AG20443 (cell line): ENCODE measurements around the gene ZNF638.
A peak's percentile ranks its signal among the peaks of the same experiment; 100 is the strongest.

Experiments used
- DNase-seq: peaks from one replicate; pipeline ENCODE4 v3.0.0; 2012; ENCODE audit warnings: low spot score, mixed read lengths

ZNF638 gene

DNA sequence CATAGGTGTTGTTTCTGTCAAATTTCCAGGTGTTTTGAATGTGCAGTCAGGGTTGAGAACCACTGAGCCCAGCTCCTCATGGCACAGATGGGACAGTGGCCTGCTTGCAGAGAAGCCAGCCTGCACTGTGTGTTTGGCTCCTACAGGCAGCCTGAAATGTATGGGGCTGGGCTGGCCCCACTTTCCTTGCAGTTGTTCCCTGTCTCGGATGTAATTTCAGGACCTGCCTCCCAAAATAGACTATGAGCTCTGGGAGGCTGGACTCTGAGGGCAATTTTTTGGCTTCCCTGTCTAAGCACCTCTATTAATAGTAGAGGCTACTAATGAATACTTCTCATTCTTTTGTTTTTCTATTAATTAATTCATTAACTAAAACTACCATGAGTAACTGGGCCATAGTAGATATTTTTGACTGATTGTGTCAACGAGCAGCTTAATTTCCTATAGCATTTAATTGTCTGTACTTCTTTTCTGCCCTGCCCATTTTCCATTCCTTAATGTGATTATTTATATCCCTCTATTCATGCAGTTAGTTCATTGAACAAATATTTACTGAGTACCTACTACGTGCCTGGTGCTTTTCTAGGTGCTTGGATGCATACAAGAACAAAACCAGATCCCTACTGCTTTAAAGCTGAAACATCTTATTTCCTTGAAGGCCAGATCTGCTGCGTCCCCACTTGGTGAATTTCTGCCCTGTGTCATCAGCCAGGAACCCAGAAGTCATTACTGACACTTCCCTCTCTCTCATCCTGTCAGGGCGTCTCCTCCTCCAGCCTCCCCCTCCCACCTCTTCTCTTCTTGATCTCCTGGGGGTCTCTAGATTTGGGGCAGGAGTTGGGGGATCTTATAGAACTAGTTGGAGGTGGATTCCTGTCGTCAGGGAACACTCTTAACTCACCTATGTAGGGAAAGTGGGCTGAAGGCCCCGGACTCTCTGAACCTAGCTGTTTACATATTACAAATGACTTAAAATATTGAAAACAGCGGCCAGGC lies 138.1 kb downstream of the ZNF638 start:
- no peak for DNase-seq

GRCh38 chr2:71471276-71471675 lies 139.7 kb downstream of the ZNF638 start:
- DNase-seq: peak; percentile 78

DNA sequence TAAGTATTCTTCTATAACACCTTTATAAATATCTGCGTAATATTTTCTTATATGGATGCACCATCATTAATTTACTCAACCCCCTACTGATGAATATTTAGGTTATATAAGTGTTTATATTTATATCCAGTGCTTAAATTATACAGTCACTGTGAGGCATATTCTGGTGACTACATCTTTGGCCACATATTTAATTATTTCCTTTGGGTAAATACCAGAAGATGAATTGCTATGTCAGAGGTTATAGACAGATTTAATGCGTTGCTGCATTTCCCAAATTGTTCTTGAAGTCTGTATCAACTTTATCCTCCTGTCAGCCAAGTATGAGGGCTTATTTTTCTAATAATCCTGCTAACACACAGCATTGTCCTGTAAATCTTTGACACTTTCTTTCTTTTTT lies 140.4 kb downstream of the ZNF638 start:
- no peak for DNase-seq

GRCh38 chr2:71473346-71474031 lies 141.9 kb downstream of the ZNF638 start:
- DNase-seq: no peak

GRCh38 chr2:71474116-71474743 lies 142.6 kb downstream of the ZNF638 start:
- DNase-seq: no peak

GRCh38 chr2:71474744-71475397 lies 143.3 kb downstream of the ZNF638 start:
- DNase-seq: no peak

DNA sequence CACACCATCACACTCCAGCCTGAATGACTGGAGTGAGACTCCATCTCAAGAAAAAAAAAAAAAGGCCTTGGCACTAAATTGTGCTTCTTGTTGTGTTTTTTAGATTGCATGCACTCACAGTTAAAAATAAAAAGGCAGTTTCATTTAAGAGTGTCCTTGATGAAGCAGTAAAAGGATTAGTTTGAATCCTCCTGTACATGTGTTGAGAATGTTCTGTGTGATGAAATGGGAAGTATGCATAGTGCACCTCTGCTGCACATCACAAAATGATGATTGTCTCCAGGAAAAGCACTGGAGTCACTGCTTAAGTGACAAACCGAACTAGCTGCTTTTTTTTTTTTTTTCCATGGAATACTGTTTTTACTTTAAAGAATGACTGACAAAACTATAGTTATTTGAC lies 144.9 kb downstream of the ZNF638 start:
- DNase-seq: no peak

DNA sequence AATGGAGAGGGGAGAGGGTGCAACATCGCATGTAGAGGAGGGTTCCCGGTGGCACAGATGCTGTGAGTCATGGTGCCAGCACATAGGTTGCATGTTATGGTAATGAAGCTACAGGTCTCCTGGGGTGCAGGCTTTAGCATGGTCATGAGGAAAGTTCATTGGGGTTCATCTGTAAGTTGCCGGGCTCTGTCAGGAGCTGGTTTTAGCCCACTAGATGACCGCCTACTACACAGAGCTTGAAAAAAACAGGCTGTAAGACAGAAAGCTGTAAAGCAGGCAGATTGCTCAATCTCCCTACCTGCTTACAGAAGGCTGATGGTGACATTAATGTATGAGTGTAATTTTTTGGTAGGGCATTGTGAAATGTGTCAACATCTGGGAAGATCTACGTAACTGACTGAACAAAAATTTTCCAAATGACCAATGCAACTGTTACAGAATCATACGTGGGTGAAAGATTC lies 145.7 kb downstream of the ZNF638 start:
- no peak for DNase-seq

GRCh38 chr2:71478806-71479205 lies 147.2 kb downstream of the ZNF638 start:
- DNase-seq: no peak

DNA sequence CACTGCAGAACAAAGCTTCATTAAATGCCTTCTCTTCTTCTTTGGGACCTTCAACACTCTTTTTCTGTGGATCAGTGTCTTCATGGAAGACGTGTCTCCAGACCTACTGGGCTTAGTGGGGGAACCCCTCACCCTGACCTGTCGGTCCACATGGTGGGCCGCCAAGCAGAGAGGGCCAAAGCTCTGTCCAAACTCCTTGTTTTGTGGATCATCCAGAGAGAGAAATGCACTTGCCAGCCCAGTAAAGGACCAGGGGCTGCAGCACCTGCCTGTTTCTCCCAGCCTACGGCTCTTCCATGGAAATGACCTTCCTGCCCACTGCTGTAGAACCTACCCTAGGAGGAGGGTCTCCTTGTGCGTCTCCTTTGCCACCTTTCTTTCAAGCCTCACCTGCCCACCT lies 147.7 kb downstream of the ZNF638 start:
- DNase-seq: no peak

DNA sequence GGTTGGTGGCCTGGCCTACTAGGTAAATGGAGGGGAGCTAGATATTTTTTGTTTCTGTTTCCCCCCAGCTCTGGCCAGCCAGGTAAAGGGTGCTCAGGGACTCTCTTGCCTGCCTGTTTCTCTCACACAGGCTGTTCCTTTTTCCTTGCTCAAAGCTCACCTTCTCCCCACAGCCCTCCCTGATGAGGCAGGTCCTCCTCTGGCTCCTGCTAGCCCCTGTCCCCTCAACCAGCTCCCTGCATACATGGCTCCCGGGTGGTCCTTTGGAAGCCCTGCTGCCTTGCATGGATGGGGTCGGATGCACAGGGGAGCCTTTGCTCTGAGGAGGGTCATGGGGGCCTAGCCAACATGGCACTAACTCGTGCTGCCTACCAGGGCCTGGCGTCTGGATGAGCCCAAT lies 149.5 kb downstream of the ZNF638 start:
- DNase-seq: no peak

GRCh38 chr2:71482055-71482454 lies 150.5 kb downstream of the ZNF638 start:
- no peak for DNase-seq

- no peak for DNase-seq
Observed at GRCh38 chr2:71483246-71483645, 151.7 kb downstream of the ZNF638 start.

DNA sequence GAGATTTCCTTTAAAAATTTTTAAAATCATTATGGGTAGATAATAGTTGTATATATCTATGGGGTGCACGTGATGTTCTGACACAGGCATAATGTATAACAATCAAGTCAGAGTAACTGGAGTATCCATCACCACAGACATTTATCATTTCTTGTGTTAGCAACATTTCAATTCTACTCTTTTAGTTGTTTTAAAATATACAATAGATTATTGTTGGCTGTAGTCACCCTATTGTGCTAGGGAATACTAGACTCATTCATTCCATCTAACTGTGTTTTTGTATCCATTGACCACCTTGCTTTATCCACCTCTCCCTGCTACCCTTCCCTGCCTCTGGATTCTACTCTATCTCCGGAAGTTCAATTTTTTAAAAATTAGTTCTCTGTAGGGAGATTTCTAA lies 152.8 kb downstream of the ZNF638 start:
- no peak for DNase-seq
